ENCODE results near the gene STOML1.

The STOML1 gene

GRCh38 chr15:73991726-73992593 is at the start of gene STOML1:
Gene STOML1, minus strand, starts transcription at chr15:73992295. Its CDS starts 72 bp downstream, at chr15:73992223.
- DNase-seq: peak; percentile 87

- no peak for DNase-seq
Measured at GRCh38 chr15:74041311-74041756, 49.2 kb upstream of the STOML1 start.

GRCh38 chr15:74040109-74040850 is 48.2 kb upstream of the STOML1 start:
- DNase-seq: no peak

- DNase-seq: no peak
Measured at GRCh38 chr15:74039656-74040010, 47.5 kb upstream of the STOML1 start.

- DNase-seq: peak; percentile 6
Measured at GRCh38 chr15:74038707-74039655, 46.9 kb upstream of the STOML1 start.

- no peak for DNase-seq
Measured at GRCh38 chr15:74037171-74038117, 45.3 kb upstream of the STOML1 start.

- DNase-seq: no peak
Measured at GRCh38 chr15:74036271-74037170, 44.4 kb upstream of the STOML1 start.

- no peak for DNase-seq
Measured at GRCh38 chr15:74035121-74036017, 43.3 kb upstream of the STOML1 start.

- DNase-seq: no peak
Measured at GRCh38 chr15:74034206-74034755, 42.2 kb upstream of the STOML1 start.

GRCh38 chr15:74032606-74033561 is 40.8 kb upstream of the STOML1 start:
- DNase-seq: no peak

- no peak for DNase-seq
Measured at GRCh38 chr15:74032046-74032445, 40.0 kb upstream of the STOML1 start.

GRCh38 chr15:74028646-74029045 is 36.6 kb upstream of the STOML1 start:
- no peak for DNase-seq

- no peak for DNase-seq
Measured at GRCh38 chr15:74027688-74028087, 35.6 kb upstream of the STOML1 start.

GRCh38 chr15:74025436-74025835 is 33.3 kb upstream of the STOML1 start:
- DNase-seq: no peak

GRCh38 chr15:74024687-74025086 is 32.6 kb upstream of the STOML1 start:
- no peak for DNase-seq

- no peak for DNase-seq
Measured at GRCh38 chr15:74022706-74023470, 30.8 kb upstream of the STOML1 start.

- DNase-seq: no peak
Measured at GRCh38 chr15:74019734-74020133, 27.6 kb upstream of the STOML1 start.

All from kidney glomerular epithelial cell (primary cell).